Hippocampal formation (tissue), 2 donors: ENCODE data around the gene CCDC192.
"Not testable (repeated sequence)": the region's sequence is repeated elsewhere in the genome, so short reads cannot be mapped to it uniquely, and the experiment has no call there.

ENCODE experiments used
- DNase-seq, 2 donors: peaks; one replicate each; lab custom pipeline; 2025; lab: John Stamatoyannopoulos, UW

CCDC192 gene

DNA sequence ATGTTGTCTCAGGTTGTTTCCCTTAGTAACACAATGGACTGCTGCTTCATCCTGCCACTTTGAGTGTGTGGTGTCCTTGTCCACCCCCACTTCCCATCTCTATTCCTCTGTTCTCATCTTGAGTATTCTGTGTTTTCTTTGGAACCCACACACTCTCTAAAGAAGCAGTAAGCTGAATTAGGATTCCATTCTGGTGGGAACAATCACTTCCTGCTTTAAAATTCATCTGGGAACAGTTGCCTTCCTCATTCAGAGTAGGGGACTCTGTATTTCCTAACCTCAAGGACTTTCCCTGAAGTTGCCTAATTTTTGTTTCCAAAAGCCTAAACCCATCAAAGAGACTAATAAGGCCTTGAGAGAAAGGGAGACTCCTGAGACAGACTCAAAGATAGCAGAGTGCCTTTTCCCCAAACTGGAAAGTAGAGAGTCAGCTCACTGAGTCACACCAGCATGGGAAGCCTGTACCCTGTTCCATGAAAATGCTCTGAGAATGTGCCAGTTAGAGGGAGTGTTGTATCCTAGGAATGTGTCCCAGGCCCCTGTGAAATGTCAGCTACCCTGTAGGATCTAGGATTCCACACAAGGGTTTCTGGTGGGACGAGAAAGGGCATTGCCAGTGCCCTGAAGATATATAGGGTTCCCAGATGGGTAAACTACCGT, 63.6 kb downstream of the CCDC192 start:
- no peak for DNase-seq

DNA sequence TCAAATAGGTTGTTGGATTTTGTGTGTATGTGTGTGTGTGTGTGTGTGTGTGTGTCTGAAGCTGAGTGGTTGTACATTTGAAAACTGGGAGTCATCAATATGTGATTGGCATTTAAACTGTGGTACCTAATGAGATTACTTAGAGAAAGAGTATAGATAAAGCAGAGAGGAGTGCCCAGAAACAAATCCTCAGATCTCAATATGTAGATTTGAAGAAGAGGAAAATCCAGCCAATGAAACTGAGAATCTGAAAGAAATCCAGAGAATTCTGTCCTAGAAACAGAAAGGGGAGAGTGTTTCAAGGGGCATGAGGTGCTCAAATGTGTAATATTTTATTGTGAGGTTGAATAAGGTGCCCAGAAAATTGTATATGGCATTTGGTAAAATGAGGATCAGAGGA, 66.2 kb downstream of the CCDC192 start:
- DNase-seq: no peak

DNA sequence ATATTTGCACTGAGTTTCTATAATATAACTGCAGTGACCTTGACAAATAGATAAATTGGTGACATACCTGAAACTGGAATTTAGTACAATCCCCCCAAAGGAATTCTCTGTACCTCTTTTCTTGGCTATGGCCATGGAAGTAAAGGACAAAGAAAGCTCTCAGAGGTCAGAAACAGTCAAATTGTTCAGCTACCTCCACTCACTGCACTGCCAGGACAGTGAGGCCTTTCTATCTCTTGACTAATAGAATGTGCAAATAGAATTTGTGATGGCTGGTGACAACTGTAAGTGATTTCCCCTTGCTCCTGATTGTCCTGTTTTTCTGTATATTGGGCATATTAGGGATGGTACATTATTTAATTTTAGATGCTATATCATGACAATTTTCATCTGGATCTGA, 67.1 kb downstream of the CCDC192 start:
- no peak for DNase-seq

DNA sequence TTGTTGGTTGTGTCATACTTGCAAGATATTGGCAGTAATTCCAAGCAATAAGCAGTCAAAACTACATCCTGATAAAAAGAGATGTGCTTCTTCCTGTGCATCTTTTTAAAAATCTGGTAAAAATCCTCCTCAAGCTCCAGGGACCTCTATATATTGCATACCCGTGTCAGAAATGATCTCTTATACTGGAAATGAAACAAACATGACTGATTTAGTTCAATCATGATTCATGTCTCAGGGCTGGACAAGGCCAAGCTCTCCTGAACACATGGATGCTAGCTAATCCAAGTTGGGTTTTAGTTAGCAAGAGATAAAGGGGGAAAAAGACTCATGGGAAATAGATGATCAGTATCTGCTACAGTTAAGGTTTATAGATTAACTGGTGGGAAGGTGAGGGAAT, 69.3 kb downstream of the CCDC192 start:
- no peak for DNase-seq

DNA sequence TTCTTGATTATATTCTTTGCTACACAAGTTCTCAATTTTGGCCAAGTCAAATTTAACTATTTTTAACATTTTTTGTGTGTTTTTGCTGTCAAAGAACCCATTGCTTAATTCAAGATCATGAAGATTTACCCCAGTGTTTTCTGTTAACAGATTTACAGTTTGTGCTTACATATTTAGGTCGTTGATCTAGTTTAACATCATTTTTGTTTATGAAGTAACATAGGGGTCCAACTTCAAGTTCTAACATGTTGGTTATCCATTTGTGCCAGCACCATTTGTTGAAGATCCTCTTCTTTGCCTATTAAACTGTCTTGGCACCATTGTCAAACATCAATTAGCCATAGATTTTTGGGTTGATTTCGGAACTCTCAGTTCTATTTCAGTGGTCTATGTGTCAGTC, 71.0 kb downstream of the CCDC192 start:
- DNase-seq: no peak

DNA sequence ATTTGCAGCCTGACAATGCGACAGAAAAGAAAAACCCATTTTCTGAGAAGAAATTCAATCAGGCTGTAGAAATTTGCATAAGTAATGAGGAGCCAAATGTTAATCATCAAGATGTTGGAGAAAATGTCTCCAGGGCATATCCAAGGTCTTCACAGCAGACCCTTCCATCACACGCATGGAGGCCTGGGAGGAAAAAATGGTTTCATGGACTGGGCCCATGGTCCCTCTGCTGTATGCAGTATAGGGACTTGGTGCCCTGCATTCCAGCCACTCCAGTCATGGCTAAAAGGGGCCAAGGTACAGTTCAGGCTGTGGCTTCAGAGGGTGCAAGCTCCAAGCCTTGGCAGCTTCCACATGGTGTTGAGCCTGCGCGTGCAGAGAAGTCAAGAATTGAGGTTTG, 73.3 kb downstream of the CCDC192 start:
- DNase-seq: no peak

DNA sequence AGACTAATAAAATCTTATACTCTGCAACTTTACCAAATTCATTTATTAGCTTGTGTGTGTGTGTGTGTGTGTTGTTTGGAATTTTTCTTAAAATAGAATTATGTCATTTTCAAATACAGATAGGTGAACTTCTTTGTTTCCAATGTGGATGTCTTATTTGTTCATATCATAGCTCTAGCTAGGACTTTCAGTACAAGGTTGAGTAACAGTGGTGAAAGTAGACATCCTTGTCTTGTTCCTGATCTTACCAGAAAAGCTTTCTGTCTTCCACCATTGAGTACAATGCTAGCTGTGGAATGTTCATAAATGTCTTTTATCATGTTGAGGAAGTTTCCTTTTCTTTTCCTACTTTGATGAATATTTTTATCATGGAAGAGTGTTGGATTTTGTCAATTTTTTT, 74.8 kb downstream of the CCDC192 start:
- DNase-seq: no peak

DNA sequence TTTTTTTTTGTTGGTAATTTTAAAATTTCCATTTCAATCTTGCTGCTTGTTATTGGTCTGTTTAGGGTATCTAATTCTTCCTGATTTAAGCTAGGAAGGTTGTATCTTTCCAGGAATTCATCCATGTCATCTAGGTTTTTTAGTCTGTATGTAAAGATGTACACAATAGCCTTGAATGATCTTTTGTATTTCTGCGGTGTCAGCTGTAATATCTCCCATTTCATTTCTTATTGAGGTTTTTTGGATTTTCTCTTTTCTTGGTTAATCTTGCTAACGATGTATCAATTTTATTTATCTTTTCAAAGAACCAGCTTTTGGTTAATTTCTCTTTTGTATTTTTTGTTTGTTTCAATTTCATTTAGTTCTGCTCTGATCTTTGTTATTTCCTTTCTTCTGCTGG, 79.3 kb downstream of the CCDC192 start:
- DNase-seq: not testable (repeated sequence)

DNA sequence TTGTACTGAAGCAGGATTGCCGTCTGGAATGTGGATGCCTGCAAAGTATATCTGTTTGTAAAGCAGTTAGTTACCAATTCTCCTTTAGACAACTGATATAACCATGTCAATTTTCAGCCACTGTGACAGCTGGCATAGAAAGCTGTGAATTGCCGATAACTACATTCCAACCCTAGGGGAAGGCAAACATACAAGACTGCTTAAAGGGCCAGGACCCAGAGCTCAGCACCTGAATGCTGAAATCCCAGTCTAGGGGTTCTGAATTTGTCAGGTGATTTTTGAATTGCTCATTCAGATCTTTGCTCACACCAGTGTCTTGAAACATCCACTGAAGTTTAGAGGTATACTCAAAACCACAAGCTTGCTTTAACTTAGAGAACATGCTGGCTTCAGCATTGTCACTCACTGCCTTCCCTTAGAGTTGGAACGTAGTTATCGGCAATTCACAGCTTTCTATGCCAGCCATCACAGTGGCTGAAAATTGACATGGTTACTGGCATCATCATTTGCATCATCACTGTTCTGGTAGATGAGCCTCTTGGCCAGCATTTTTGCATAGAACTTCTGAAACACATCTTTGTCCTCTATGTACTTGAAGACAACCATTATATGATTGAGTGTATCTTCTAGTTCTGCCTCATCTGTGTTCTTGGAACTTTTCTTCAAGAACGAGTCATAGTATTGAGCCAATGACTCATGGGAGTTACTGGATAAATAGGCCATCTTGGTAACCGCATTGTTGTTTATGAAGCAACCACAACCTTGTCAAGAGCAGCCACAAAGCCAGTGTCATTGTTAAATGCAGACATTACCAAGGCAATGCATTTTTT, 82.1 kb downstream of the CCDC192 start:
- no peak for DNase-seq

DNA sequence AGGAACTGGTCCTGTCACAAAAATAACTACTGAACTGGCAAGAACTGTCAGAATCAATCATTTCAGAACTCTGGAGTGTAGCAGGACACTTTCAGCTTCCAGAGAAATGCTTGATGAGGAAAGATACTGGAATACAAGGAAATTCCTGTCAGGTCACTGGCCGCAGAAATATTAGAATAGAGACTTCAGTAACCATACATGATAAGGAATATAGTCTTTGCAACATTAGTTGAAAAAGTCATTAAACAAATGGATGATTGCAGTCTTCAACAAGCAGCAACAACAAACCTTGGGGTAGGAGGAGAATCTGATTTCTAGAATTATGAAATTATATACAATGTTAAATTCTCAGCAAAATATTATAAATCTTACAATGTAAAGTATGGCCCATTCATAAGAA, 88.2 kb downstream of the CCDC192 start:
- no peak for DNase-seq

DNA sequence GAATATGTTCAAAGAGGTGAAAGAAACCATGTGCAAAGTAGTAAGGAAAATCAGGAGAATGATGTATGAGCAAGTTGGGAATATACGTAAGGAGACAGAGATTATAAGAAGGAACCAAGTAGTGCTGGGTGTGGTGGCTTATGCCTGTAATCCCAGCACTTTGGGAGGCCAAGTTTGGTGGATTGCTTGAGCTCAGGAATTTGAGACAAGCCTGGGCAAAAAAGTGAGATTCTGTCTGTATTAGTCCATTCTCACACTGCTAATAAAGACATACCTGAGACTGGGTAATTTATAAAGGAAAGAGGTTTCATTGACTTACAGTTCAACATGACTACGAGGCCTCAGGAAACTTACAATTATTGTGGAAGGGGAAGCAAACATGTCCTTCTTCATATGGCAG, 88.7 kb downstream of the CCDC192 start:
- DNase-seq: not testable (repeated sequence)

DNA sequence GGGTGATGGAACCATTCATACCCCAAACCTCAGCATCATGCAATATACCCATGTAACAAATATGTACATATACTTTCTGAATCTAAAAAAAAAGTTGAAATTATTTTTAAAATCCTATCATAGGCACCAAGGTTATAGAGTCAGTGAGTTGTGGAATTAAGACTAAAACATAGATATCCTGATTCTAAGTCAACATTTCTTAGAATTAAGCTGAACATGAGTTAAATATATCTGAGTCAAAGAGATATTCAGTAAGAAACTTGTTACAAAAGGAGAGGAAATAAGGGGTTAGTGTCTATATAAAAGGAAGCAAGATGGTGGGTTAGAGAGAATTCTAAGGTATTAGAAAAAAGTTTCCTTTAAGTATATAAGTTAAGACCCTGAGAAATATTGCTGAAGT, 89.9 kb downstream of the CCDC192 start:
- no peak for DNase-seq

DNA sequence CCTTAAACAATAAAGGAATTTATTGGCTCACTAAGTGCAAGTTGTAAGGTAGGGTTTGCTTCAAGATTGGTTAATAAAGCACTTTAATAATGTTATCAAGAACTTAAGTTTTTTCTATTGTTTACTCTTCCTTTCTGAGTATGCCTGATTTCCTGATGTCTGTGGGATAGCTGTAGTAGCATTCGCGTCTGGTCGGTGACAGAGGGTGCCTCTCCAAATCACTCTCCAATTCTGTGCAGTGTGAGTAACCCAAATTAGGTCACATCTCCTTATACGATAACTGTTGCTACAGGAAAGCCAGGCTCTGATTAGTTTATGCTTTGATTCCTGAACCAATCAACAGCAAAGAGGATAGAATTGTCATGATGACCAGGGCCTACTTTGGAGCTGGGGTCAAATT, 90.7 kb downstream of the CCDC192 start:
- DNase-seq: no peak

DNA sequence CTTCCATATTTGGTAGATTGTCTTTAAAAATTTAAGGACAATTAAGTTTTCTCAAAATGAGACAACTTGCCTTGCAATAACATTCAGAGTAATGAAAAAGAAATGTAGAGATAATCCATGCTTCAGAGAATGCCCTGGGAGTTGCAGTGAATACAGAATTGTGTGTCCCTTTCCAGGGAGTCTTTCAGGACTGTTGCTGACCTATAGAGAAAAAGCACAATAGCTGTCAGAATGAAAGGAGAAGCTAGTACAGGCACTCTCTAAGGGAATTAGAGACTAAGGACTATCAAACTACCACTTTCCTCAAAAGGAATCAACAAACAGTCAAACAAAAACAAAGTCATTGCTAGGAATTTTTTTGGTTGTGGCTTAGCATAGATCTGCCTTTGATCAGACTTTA, 93.0 kb downstream of the CCDC192 start:
- no peak for DNase-seq

DNA sequence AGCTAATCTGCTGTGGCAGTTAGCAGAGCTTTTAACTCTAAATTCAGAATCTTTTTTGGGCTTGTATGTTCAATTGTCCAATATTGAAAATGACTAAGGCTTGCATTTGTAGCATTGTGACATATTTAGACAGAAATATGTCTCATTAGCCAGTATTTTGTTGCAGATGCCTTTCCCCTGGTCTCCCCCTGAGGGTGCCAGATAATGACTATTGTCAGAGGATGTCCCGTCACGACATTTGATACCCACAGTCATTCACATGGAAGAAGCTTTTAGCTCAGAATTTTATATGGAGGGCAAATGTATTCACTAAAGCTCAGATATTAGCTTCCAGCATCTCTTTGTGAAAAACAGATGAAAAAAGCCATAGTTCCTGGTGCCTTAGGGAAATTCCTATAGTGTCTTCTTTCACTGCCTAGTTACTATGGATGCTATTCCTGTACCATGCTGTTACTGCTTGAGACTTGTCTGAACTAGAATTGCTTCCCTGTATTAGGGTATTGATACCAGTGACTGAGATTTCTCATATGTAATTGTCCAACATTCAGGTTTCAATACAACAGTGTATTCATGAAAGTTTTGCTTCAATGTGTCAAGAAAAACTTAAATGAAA, 96.2 kb downstream of the CCDC192 start:
- no peak for DNase-seq

DNA sequence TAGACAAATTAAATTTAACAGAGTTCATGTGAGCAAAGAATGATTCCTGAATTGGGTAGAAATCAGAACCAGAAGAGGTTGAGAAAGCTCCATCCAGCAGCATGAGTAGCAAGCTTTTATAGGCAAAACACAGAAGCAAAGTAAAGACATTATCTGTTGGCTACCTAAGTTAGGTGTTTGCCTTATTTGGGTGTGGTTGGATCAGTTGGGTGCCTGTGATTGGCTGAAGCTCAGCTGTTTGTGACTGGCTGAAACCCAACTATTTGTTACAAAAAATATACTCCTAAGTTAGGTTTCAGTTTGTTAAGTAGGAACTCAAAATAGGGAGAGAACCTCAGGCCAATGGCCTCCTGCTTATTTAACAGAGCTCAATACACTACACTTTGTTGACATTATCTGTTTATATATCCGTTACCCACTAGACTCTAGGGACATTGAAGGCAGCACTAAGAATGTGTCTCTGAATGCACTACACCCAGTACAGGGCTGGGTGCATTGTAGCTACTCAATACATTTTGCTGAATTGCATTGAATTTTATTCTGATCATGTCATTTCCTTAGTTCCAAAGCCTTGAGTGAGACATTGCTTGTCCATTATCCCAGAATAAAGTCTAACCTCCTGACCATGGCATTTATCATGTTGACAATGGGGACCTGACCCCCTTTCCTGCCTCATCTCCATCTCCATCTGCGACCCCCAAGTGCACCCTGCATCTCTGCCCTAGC, 98.7 kb downstream of the CCDC192 start:
- no peak for DNase-seq

DNA sequence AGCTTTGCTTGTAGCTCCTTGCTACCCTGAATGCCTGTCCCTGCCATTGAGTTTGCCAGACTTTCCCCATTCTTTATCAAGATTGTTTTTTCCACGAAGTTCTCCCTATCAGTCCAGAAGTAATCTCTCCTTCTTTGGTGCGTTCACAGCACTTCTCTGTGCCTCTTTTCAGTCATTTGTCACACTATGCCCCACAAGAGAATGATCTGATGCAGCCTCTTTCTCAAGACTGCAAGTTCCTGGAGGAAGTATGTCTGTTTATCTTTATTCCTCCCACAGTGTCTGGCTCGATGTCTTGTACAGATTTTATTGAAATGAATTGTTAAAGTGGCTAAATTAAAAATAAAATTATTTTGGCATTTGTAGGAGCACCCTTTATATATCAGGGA, 99.3 kb downstream of the CCDC192 start:
- DNase-seq: no peak

DNA sequence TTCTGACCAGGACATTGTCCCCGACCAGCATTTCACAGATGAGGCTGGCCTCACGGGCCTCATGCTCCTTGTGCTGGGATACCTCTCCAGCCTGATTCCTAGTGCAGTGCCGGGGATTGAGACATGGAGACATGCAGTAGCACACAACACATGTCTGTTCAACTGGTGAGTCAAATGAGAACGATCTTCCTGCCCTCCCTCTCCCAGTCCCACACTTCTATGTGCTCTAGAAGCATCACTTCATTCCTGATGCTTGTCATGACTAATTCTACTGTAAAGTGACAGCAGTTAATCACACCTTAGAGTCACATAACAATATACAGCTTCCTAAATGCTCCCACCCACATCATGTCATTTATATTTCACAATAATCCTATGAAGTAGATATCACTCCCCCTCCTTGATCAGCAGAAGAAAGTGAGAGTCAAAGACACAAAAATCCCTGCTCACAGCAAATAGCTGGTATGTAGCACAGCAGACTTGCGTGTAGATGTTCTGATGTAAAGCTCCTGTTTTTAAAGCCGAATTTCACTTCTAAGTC, 101.8 kb downstream of the CCDC192 start:
- no peak for DNase-seq

DNA sequence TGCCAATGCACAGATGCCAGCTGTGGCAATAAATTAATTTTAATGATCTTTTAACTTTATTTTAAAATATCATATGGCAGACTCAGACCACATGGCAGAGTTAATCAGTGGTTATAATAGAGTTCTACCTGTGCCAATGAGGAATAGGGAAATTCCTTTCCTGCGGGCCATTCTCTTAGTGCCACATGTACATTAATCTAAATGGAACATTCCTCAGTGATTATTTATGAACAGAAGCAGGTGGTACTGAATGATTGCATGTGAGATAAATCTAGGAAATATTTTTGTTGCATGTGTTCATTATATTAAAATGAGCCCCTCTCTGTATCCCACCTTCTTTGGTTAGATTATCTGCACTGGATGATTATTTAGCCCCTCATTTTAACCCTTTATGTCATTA, 102.3 kb downstream of the CCDC192 start:
- no peak for DNase-seq

DNA sequence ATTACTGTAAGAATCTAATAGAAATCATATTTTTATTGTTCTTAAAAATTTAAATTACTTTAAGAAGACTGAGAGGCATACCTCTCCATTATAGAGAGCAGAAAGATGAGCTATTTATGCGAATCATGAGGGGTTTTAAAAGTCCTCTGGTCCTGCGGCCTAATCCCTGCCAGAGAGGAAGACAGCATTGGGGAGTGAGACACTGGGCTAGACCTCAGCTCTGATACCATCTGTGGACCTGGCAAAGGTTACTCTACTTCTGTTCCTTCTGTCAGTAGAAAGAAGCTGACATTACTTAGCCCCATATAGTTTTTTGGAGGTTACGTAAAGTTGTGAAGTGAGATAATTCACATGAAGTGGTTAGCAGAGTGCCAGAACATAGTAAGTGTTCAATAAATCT, 103.6 kb downstream of the CCDC192 start:
- no peak for DNase-seq

DNA sequence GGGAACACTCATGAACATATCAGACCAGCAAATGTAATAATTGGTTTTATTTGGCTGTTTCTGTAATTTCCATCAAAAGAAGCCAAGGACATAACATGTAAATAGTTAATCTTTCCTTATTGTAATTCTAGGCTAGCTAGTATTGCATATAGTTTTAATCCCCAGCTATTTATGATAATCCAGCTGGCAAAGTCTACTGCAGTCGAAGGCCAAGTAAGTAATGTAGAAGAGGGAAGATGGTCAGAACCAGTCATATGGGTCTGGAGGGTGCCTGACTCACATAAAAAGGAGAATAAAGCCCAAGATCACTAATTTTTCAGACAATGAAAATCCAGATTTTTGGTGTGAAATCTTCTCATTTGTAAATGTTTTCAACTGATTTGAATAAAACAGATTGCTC, 106.3 kb downstream of the CCDC192 start:
- DNase-seq: no peak

DNA sequence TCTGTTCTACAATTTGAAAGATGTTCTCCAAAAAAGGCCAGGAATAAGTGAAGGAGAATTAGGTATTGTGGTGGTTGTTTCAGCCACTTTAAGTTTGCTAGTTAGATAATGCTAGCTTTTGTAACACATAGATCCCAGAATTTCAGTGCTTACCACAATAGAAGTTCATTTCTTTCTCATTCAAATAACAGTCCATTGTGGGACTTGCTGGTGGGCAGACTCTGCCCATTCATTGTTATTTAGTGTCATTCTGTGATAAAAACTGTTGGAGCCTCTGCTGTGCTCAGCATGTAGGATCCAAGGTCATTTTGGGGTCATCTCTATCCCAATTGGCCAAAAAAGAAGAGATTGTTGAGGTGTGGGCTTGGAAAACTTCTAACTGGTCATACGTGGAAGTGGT, 106.8 kb downstream of the CCDC192 start:
- peak in 1 of 2 donors; percentile 37 for DNase-seq
